ENCODE results near the gene CLDN7.

Gene CLDN7

DNA sequence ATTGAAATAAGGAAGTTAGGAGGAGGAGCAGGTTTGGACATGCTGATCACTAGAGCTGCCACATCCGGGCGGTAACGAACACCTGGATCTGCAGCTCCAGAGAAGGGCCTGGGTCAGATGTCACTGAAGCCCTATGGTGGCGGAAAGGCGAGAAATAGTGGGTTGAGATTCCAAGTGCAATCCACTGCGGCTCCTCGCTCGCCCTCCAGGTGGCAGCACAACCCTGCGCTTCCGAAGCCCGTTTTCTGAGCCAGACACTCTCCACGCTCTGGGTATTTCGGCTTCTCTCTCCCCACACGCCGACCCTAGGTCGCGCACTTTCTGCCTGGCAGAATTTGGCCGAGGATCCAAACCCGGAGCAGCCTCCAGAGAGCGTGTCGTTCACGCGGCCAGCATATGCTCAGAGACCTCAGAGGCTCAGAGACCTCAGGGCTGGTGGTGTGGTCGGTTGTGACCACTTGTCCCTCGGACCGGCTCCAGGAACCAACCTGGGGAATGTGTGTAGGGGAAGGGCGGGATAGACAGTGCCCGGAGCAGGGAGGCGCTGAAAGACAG lies 18.3 kb upstream of the CLDN7 start:
- TF ChIP-seq SIN3A (IDR thresholded peaks at IDR 0.05; ENCODE audit: borderline replicate concordance, insufficient read depth, low read length), result 0 out of 2 replicates have a peak, but pooled peaks have one; percentile 7
- no peak for TF ChIP-seq TAF1 (IDR thresholded peaks at IDR 0.05; ENCODE audit: borderline replicate concordance, insufficient read depth, low read length)
- TF ChIP-seq FOXP2 (optimal IDR thresholded peaks at IDR 0.05; ENCODE audit: borderline replicate concordance, extremely low read depth, extremely low read length, insufficient read depth), result peak; percentile 63

DNA sequence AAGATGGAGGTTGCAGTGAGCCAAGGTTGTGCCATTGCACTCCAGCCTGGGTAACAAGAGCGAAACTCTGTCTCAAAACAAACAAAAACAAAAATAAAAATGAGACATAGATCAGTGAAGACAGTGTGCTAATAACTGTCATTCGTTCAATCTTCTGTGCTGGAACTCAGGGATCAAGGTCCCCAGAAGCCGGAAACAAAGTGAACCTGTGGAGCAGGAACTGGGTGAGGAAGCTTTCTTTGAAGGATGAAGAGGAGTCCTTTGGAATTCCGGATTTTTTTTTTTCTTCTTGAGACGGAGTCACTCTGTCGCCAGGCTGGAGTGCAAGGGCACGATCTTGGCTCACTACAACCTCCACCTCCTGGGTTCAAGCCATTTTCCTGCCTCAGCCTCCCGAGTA lies 17.2 kb upstream of the CLDN7 start:
- TF ChIP-seq TAF1 (IDR thresholded peaks at IDR 0.05; ENCODE audit: borderline replicate concordance, insufficient read depth, low read length), result no peak
- TF ChIP-seq SIN3A (IDR thresholded peaks at IDR 0.05; ENCODE audit: borderline replicate concordance, insufficient read depth, low read length), result no peak
- TF ChIP-seq, protein P1, sequence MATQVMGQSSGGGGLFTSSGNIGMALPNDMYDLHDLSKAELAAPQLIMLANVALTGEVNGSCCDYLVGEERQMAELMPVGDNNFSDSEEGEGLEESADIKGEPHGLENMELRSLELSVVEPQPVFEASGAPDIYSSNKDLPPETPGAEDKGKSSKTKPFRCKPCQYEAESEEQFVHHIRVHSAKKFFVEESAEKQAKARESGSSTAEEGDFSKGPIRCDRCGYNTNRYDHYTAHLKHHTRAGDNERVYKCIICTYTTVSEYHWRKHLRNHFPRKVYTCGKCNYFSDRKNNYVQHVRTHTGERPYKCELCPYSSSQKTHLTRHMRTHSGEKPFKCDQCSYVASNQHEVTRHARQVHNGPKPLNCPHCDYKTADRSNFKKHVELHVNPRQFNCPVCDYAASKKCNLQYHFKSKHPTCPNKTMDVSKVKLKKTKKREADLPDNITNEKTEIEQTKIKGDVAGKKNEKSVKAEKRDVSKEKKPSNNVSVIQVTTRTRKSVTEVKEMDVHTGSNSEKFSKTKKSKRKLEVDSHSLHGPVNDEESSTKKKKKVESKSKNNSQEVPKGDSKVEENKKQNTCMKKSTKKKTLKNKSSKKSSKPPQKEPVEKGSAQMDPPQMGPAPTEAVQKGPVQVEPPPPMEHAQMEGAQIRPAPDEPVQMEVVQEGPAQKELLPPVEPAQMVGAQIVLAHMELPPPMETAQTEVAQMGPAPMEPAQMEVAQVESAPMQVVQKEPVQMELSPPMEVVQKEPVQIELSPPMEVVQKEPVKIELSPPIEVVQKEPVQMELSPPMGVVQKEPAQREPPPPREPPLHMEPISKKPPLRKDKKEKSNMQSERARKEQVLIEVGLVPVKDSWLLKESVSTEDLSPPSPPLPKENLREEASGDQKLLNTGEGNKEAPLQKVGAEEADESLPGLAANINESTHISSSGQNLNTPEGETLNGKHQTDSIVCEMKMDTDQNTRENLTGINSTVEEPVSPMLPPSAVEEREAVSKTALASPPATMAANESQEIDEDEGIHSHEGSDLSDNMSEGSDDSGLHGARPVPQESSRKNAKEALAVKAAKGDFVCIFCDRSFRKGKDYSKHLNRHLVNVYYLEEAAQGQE (IDR thresholded peaks at IDR 0.05; ENCODE audit: insufficient read depth in 1 of 2, low read depth in 2 of 2, low read length in 2 of 2), result no peak
- no peak for TF ChIP-seq FOXP2 (optimal IDR thresholded peaks at IDR 0.05; ENCODE audit: borderline replicate concordance, extremely low read depth, extremely low read length, insufficient read depth)
- TF ChIP-seq POLR2AphosphoS5 (IDR thresholded peaks at IDR 0.05; ENCODE audit: low read depth, low read length), result no peak

DNA sequence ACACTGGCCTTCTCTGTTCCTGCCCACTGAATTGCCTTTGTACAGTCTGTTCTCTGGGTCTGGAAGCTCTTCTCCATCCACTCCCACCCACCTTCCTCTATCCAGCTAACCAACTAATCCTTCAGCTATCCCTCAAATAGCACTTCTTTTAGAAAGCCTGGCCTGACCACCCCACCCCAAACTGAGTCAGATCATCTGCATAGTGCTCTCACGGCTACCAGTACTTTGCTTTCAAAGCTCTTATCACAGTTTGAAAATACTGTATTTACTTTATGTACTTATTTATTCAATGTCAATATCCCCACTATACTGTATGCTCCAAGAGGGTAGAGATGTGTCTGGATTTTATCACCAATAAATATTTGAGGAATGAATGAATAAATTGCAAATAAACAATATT lies 4.5 kb upstream of the CLDN7 start:
- TF ChIP-seq SIN3A (IDR thresholded peaks at IDR 0.05; ENCODE audit: borderline replicate concordance, insufficient read depth, low read length) (no peak), TAF1 (IDR thresholded peaks at IDR 0.05; ENCODE audit: borderline replicate concordance, insufficient read depth, low read length) (no peak), POLR2AphosphoS5 (IDR thresholded peaks at IDR 0.05; ENCODE audit: low read depth, low read length) (no peak), FOXP2 (optimal IDR thresholded peaks at IDR 0.05; ENCODE audit: borderline replicate concordance, extremely low read depth, extremely low read length, insufficient read depth) (no peak)
- TF ChIP-seq, protein P1 (IDR thresholded peaks at IDR 0.05; ENCODE audit: insufficient read depth in 1 of 2, low read depth in 2 of 2, low read length in 2 of 2), result no peak

DNA sequence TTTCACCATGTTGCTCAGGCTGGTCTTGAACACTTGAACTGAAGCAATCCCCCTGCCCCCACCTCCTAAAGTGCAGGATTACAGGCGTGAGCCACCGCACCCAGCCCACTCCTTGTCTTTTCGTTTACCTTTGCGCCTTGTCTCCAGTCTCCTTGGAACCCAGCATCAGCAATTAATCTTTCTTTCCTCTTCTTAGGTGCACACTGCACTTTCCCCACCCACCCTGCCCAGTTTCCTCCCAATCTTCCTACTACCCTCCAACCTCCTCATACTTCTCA lies 1.5 kb upstream of the CLDN7 start:
- TF ChIP-seq, protein P1 (IDR thresholded peaks at IDR 0.05; ENCODE audit: insufficient read depth in 1 of 2, low read depth in 2 of 2, low read length in 2 of 2), result no peak
- no peak for TF ChIP-seq POLR2AphosphoS5 (IDR thresholded peaks at IDR 0.05; ENCODE audit: low read depth, low read length)
- no peak for TF ChIP-seq SIN3A (IDR thresholded peaks at IDR 0.05; ENCODE audit: borderline replicate concordance, insufficient read depth, low read length)
- no peak for TF ChIP-seq TAF1 (IDR thresholded peaks at IDR 0.05; ENCODE audit: borderline replicate concordance, insufficient read depth, low read length)
- TF ChIP-seq FOXP2 (optimal IDR thresholded peaks at IDR 0.05; ENCODE audit: borderline replicate concordance, extremely low read depth, extremely low read length, insufficient read depth), result peak; percentile 3

DNA sequence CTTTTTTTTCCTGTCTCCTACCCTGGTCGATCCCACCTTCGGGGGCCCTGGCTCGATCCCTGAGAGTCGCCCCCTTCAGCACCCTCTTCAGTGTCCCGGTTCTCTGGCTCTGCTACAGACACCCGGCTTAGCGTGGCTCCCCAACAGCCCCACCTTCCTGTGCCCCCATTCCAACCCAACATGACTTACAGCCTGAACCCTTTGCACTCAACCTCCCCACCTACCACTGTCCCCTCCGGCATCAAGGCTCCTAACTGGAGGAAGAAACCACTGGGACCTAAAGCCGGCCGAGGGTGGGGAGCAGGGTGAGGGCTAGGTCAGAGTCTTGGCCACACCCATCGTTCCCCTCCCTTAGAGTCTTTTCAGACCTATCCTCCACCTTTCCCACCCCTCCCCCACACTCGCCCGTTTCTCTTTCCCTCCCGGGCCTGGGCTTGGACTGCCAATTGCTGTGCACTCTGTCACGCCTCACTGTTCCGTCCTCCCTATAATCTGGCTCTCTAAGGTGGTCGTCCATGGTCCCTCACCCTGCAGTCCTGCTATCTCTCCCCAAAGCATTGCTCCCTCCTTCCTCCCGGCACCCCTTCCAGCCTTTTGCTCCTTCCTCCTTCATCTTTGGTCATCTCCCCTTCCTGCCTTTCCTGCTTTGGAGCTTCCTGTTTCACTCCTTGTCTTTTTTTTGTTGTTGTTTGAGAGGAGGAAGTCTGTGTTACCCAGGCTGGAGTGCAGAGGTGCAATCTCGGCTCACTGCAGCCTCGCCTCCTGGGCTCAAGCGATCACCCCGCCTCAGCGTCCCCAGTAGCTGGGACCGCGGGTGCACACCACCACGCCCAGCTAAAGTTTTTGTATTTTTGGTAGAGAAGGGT lies 890 bp upstream of the CLDN7 start:
- no peak; the same call in 1 of the 2 replicates for TF ChIP-seq POLR2AphosphoS5 (IDR thresholded peaks at IDR 0.05; ENCODE audit: low read depth, low read length)
- TF ChIP-seq, protein P1 (IDR thresholded peaks at IDR 0.05; ENCODE audit: insufficient read depth in 1 of 2, low read depth in 2 of 2, low read length in 2 of 2), result no peak
- peak; percentile 44; the same call in 1 of the 2 replicates for TF ChIP-seq TAF1 (IDR thresholded peaks at IDR 0.05; ENCODE audit: borderline replicate concordance, insufficient read depth, low read length)
- 0 out of 2 replicates have a peak, but pooled peaks have one; percentile 60 for TF ChIP-seq SIN3A (IDR thresholded peaks at IDR 0.05; ENCODE audit: borderline replicate concordance, insufficient read depth, low read length)
- TF ChIP-seq FOXP2 (optimal IDR thresholded peaks at IDR 0.05; ENCODE audit: borderline replicate concordance, extremely low read depth, extremely low read length, insufficient read depth), result peak; percentile 12

Data from PFSK-1 (cell line).